HFFc6 (cell line): ENCODE results near the gene ATE1. TPM values are rescaled to one million over a fixed set of nuclear protein-coding genes. Genes with fewer than 3 reads are reported as not detected.

Experiments
- DNase-seq: peaks from one replicate; pipeline ENCODE4 v3.0.0-alpha.2; 2018
- H3K27ac Mint-ChIP-seq: 2 replicates; pipeline ENCODE4 v1.8.0; 2020; ENCODE audit warnings: mild to moderate bottlenecking, mixed read lengths
- H3K27me3 Mint-ChIP-seq: 2 replicates; pipeline ENCODE4 v1.8.0; 2021; ENCODE audit warnings: mild to moderate bottlenecking, moderate library complexity, mixed read lengths; ENCODE audit not compliant: insufficient read depth
- H3K36me3 Mint-ChIP-seq: 2 replicates; pipeline ENCODE4 v1.8.0; 2021; ENCODE audit warnings: low read depth, mixed read lengths
- H3K4me1 Mint-ChIP-seq: 2 replicates; pipeline ENCODE4 v1.8.0; 2020; ENCODE audit warnings: low read depth, mixed read lengths
- H3K4me3 Mint-ChIP-seq: 2 replicates; pipeline ENCODE4 v1.8.0; 2020; ENCODE audit warnings: mild to moderate bottlenecking, moderate library complexity, mixed read lengths
- H3K9me3 Mint-ChIP-seq: 2 replicates; pipeline ENCODE4 v1.8.0; 2020; ENCODE audit warnings: mild to moderate bottlenecking, mixed read lengths
- long read RNA-seq: library from polyadenylated mRNA; unstranded; transcript quantifications from one replicate; pipeline ENCODE4 v2.0.0, GENCODE V29; 2019
- total RNA-seq, 6 experiments: library from RNA; stranded (reverse); fragmentation: NEBNext Ultra II Directional; extraction: Animal tissue kit (Norgen Biotek cat#: 25700); gene quantifications; 2 replicates in 1 of 6; 3 replicates in 5 of 6; pipeline ENCODE4 v1.2.3, GENCODE V29; 2021
- TF ChIP-seq, protein P1 (sequence below): fragments of 200-600 bp; sonication (generic); IDR thresholded peaks from 2 replicates; pipeline ENCODE4 v1.5.0; 2021; ENCODE audit warnings: antibody characterized with exemption, mild to moderate bottlenecking

ATE1 gene
- 10 to 100 TPM; 19.4 to 25.2 (median 21.0) TPM for total RNA-seq
- long read RNA-seq, full-length matches to known transcripts = 3 of 11 reads
- long read RNA-seq, partial matches to known transcripts = 3 of 11 reads
- long read RNA-seq, other reads (novel, unspliced or antisense) = 5 of 11 reads

DNA sequence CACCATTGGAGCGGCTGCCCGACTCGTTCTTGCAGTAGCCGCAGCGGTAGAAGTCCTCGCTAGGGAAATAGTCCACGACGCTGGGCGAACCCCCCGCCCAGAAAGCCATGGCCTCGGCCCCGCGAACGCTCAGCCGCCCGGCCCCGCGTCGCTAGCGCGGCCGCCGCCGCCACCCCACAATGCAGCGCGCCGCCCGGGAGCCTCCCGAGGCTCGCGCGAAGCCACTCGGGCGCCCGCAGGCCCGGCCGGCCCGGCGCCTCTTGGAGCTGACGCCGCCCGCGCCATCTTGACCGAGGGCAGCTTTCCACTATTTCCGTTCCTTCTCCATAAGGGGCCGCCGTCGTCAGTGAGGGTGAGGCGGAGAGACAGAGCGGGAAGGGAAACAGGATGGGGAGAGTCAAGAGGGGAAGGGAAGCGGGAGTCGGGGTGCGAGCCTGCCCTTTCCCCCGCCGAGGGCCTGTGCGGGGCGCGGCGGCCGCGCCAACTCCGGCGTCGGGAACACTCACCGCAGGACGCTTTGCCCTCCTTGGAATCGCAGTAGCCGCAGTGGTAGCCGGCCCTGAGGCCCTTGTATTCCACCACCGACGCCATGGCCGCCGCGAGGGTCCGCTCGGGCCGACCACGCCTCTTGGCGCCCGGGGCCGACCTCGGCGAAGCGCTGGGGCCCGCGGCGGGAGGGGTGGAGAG, at the start of gene ATE1:
Gene ATE1 (minus strand): TSS at position 191 of the 687 bp plus-strand sequence. CDS start 82 bp downstream, at position 109.
- DNase-seq = peak; percentile 86
- Mint-ChIP-seq H3K9me3 (no peaks in the 10 kb centered on the region), H3K27ac (peak within 1 kb of the TSS; percentile 97), H3K4me1 (peaks cover 30% of the 10 kb centered on the region), H3K27me3 (peaks cover 2% of the 10 kb centered on the region; the same call in 1 of the 2 replicates), H3K36me3 (peaks cover 10% of the 10 kb centered on the region), H3K4me3 (peak within 1 kb of the TSS; percentile 92)
- TF ChIP-seq, protein P1, sequence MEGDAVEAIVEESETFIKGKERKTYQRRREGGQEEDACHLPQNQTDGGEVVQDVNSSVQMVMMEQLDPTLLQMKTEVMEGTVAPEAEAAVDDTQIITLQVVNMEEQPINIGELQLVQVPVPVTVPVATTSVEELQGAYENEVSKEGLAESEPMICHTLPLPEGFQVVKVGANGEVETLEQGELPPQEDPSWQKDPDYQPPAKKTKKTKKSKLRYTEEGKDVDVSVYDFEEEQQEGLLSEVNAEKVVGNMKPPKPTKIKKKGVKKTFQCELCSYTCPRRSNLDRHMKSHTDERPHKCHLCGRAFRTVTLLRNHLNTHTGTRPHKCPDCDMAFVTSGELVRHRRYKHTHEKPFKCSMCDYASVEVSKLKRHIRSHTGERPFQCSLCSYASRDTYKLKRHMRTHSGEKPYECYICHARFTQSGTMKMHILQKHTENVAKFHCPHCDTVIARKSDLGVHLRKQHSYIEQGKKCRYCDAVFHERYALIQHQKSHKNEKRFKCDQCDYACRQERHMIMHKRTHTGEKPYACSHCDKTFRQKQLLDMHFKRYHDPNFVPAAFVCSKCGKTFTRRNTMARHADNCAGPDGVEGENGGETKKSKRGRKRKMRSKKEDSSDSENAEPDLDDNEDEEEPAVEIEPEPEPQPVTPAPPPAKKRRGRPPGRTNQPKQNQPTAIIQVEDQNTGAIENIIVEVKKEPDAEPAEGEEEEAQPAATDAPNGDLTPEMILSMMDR = peak; percentile 27; the same call in 1 of the 2 replicates

GRCh38 chr10:121976607-121977006, 48.8 kb upstream of the ATE1 start:
- H3K36me3 Mint-ChIP-seq = peaks cover 5% of the 10 kb centered on the region; the same call in 1 of the 2 replicates
- DNase-seq = no peak
- peaks cover 2% of the 10 kb centered on the region; the same call in 1 of the 2 replicates for H3K27me3 Mint-ChIP-seq
- TF ChIP-seq, protein P1 = no peak
- H3K4me3 Mint-ChIP-seq = no peak overlapping the region
- H3K9me3 Mint-ChIP-seq = peaks cover 13% of the 10 kb centered on the region
- H3K27ac Mint-ChIP-seq = no peak overlapping the region
- H3K4me1 Mint-ChIP-seq = peaks cover 19% of the 10 kb centered on the region

- Mint-ChIP-seq H3K9me3 (peaks cover 13% of the 10 kb centered on the region), H3K27me3 (peaks cover 2% of the 10 kb centered on the region; the same call in 1 of the 2 replicates), H3K27ac (no peak overlapping the region), H3K4me1 (peaks cover 19% of the 10 kb centered on the region), H3K4me3 (peak overlapping the region; percentile 74), H3K36me3 (peaks cover 5% of the 10 kb centered on the region; the same call in 1 of the 2 replicates)
- TF ChIP-seq, protein P1 = peak; percentile 77
- DNase-seq = no peak
Measured at GRCh38 chr10:121975295-121976086, 47.7 kb upstream of the ATE1 start.

DNA sequence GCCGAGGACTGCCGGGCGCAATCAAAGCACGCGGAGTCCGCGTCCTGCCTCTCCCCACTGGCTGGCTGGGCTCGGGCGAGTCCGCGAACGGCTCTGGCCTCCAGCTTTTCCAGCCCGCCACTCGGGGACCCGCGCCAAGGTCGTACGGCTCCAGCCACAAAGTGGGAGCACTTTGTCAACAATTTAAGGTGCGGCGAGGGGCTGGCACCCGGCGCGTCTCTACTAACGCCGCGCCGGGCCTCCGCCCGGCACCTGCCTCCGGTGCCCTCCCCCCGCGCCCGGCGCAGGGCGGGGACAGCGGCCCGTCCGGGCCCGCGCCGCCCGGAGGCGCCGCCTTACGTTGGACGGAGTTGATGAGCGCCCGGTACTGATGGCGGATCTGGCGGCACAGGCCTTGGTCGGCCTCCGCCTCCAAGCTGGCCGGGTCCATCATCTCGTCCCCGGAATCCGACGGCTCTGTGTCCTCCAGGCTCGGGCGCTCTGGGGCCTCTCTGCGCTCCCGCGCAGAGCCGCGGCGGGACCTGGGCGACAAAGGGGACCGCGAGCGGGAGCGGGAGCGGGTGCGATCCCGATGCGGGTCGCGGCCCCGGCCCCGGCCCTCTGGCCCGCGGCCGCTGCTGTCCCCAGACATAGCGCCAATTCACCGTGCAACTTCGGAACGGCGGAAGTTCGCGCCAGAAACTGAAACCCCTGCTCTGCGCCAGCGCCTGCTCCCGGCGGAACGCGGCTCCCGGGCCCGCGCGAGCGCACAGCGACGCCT, 46.9 kb upstream of the ATE1 start, which contains the start of gene NSMCE4A:
Gene NSMCE4A (minus strand): TSS at position 683 of the 760 bp plus-strand sequence. CDS start 52 bp downstream, at position 631.
- Mint-ChIP-seq H3K4me3 (peak within 1 kb of the TSS; percentile 94), H3K27ac (peak within 1 kb of the TSS; percentile 52), H3K4me1 (peaks cover 19% of the 10 kb centered on the region), H3K27me3 (peaks cover 2% of the 10 kb centered on the region; the same call in 1 of the 2 replicates), H3K36me3 (peaks cover 5% of the 10 kb centered on the region; the same call in 1 of the 2 replicates), H3K9me3 (peaks cover 13% of the 10 kb centered on the region)
- TF ChIP-seq, protein P1 = no peak; the same call in 1 of the 2 replicates
- peak; percentile 57 for DNase-seq
